ENCODE measurements around the gene ZNF709. TPM values are rescaled to one million over a fixed set of nuclear protein-coding genes. Genes with fewer than 3 reads are reported as not detected.
A peak's percentile ranks its signal among the peaks of the same experiment; 100 is the strongest.

ZNF709 gene
- total and polyA plus RNA-seq, 2 of the 4 experiments (the other 2 are of a cell fraction), result 0.50 to 3.8 TPM

DNA sequence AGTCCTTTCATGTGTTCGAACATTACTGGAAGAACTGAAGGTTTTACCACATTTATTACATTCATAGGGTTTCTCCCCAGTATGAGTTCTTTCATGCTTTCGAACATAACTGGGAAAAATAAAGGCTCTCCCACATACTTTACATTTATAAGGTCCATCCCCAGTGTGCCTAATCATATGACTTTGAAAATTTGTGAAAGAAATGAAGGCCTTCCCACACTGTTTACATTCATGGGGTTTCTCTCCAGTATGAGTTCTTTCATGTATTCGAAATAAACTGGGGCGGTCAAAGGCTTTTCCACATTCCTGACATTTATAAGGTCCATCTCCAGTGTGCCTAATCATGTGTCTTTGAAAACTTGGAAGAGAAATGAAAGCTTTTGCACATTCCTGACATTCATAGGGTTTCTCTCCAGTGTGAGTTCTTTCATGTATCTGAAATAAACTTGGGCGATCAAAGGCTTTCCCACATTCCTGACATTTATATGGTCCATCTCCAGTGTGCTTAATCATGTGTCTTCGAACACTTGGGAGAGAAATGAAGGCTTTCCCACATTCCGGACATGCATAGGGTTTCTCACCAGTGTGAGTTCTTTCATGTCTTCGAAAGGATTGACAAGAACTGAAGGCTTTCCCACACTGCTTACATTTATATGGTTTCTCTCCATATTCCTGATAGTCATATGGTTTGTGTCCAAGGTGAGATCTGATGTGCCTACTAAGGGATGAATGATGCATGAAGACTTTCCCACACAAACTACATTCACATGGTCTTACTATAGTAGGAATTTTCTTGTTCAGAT lies 42.6 kb upstream of the ZNF709 start:
- peaks cover 5 to 15% of the 10 kb centered on the region in 2 experiments for H3K79me1 ChIP-seq (ENCODE audit: low read depth in 1 of 2, low read length in 2 of 2)
- dilution Hi-C loops (cut with HindIII; ENCODE audit: low sequenced_read_pairs, unreplicated experiment) (no loop called here), intact Hi-C loops (cut with micrococcal nuclease) (no loop called here), in situ Hi-C loops (cut with MboI; ENCODE audit: low sequenced_read_pairs) (no loop called here)
- no peak overlapping the region for H2AFZ ChIP-seq (replicated peaks; ENCODE audit: low read length, poor library complexity)
- no peak overlapping the region for H3K4me2 ChIP-seq (ENCODE audit: low read depth, low read length)
- DNase-seq, result peak; percentile 41
- 100% methylated on average over 1 of the region's 8 CpGs; no CpG with 5 or more reads in 1 of the 2 experiments for WGBS, 2 experiments (ENCODE audit: extremely low coverage in 2 of 2, insufficient read length in 1 of 2)
- no peak overlapping the region for H2BK15ac ChIP-seq (ENCODE audit: low read depth, low read length)
- H3K4ac ChIP-seq (ENCODE audit: low read depth, low read length), result no peak overlapping the region
- peaks cover 56% of the 10 kb centered on the region for H3K36me3 ChIP-seq (ENCODE audit: control insufficient read depth, insufficient read depth, low read length)
- H2BK120ac ChIP-seq (ENCODE audit: low read depth, low read length), result no peak overlapping the region
- H2AK5ac ChIP-seq (ENCODE audit: low read depth, low read length), result no peak overlapping the region
- ChIA-PET POLR2A (ENCODE audit: unreplicated experiment) (no interaction called here), CTCF (no interaction called here)
- no peak overlapping the region for H2BK20ac ChIP-seq (ENCODE audit: low read depth, low read length)
- no peaks in the 10 kb centered on the region for H3K27me3 ChIP-seq (ENCODE audit: control insufficient read depth, insufficient read depth, low read length)
- H3K18ac ChIP-seq (ENCODE audit: low read depth, low read length), result no peak overlapping the region
- H4K20me1 ChIP-seq (ENCODE audit: insufficient read depth, low read length), result no peaks in the 10 kb centered on the region
- no TSS peak for BruUV-seq (replicated peaks)
- no peak overlapping the region for H3K4me3 ChIP-seq (ENCODE audit: insufficient read depth, low read depth, low read length)
- no peak overlapping the region for H2AK9ac ChIP-seq (replicated peaks; ENCODE audit: low read depth, low read length, poor library complexity)
- no peaks in the 10 kb centered on the region for H3K9me1 ChIP-seq (ENCODE audit: insufficient read depth, low read length)
- TF ChIP-seq RCOR1 (IDR thresholded peaks at IDR 0.05; ENCODE audit: insufficient replicate concordance, low read length) (peak; percentile 75), CEBPB (IDR thresholded peaks at IDR 0.05; ENCODE audit: low read depth, low read length) (no peak)
- no peaks in the 10 kb centered on the region for H3K4me1 ChIP-seq (ENCODE audit: control insufficient read depth, insufficient read depth, low read length)
- no peak overlapping the region for H4K91ac ChIP-seq (ENCODE audit: insufficient read depth, low read depth, low read length)
- no peak for ATAC-seq (ENCODE audit: low read depth)
- peaks cover 92% of the 10 kb centered on the region for H3K9me3 ChIP-seq (ENCODE audit: control insufficient read depth, insufficient read depth, low read length)
- H3K9ac ChIP-seq (ENCODE audit: low read depth, low read length), result no peak overlapping the region
- H2BK5ac ChIP-seq (ENCODE audit: low read depth, low read length, poor library complexity, severe bottlenecking), result no peak overlapping the region
- no peak overlapping the region for H4K5ac ChIP-seq (ENCODE audit: low read depth, low read length)
- H3K14ac ChIP-seq (replicated peaks; ENCODE audit: low read depth, low read length), result no peak overlapping the region
- H3K27ac ChIP-seq (ENCODE audit: insufficient read depth, low read length), result no peak overlapping the region
- no peak overlapping the region for H3K56ac ChIP-seq (ENCODE audit: extremely low read depth, insufficient read depth, low read length)
- no peak overlapping the region for H3K23ac ChIP-seq (ENCODE audit: low read depth, low read length)
- H4K8ac ChIP-seq (ENCODE audit: low read depth in 2 of 2, low read length in 2 of 2), result no peak overlapping the region
